Activated effector memory CD4-positive, alpha-beta T cell treated with Interleukin-2 at 50 U/mL for 16 hours (primary cell): ENCODE results near the gene ADGRA1.

Source experiments
- DNase-seq: peaks from one replicate; pipeline ENCODE4 v3.0.0-alpha.2; 2020

Gene ADGRA1

GRCh38 chr10:133114726-133115452, 27.2 kb downstream of the ADGRA1 start:
- no peak for DNase-seq

GRCh38 chr10:133115453-133115842, 27.7 kb downstream of the ADGRA1 start:
- no peak for DNase-seq

- no peak for DNase-seq
Measured at GRCh38 chr10:133115976-133116375, 28.3 kb downstream of the ADGRA1 start.

- DNase-seq = no peak
Measured at GRCh38 chr10:133116455-133116854, 28.7 kb downstream of the ADGRA1 start.

- DNase-seq = no peak
Measured at GRCh38 chr10:133117036-133117687, 29.4 kb downstream of the ADGRA1 start.

GRCh38 chr10:133117688-133118071, 30.0 kb downstream of the ADGRA1 start:
- DNase-seq = no peak

GRCh38 chr10:133121479-133121878, 33.8 kb downstream of the ADGRA1 start:
- DNase-seq = no peak

GRCh38 chr10:133122171-133122935, 34.6 kb downstream of the ADGRA1 start:
- DNase-seq = no peak

GRCh38 chr10:133123050-133123745, 35.5 kb downstream of the ADGRA1 start:
- no peak for DNase-seq

- no peak for DNase-seq
Measured at GRCh38 chr10:133123746-133124356, 36.1 kb downstream of the ADGRA1 start.

GRCh38 chr10:133124357-133125211, 36.9 kb downstream of the ADGRA1 start:
- DNase-seq = no peak

- DNase-seq = no peak
Measured at GRCh38 chr10:133125901-133126300, 38.2 kb downstream of the ADGRA1 start.

- no peak for DNase-seq
Measured at GRCh38 chr10:133126431-133127290, 38.9 kb downstream of the ADGRA1 start.

GRCh38 chr10:133127291-133128125, 39.8 kb downstream of the ADGRA1 start:
- no peak for DNase-seq

- DNase-seq = no peak
Measured at GRCh38 chr10:133128126-133129070, 40.7 kb downstream of the ADGRA1 start.

GRCh38 chr10:133129071-133129858, 41.5 kb downstream of the ADGRA1 start:
- no peak for DNase-seq

GRCh38 chr10:133129859-133130495, 42.3 kb downstream of the ADGRA1 start:
- DNase-seq = no peak
